AG04450 (cell line): ENCODE results near the gene RNF19B. TPM values are rescaled to one million over a fixed set of nuclear protein-coding genes. Genes with fewer than 3 reads are reported as not detected.

Experiments
- CTCF ChIA-PET: fragments of 300-600, 350-600 bp; formaldehyde crosslinking; extraction: SDS; loops from one replicate; lab custom pipeline; 2022; ENCODE audit warnings: antibody characterized with exemption, inconsistent platforms; lab: Charles Lee
- POLR2A ChIA-PET: fragments of 350-600 bp; formaldehyde crosslinking; extraction: SDS; loops from one replicate; lab custom pipeline; 2021; ENCODE audit warnings: antibody characterized with exemption, inconsistent platforms; lab: Yijun Ruan, JAX
- DNase-seq: peaks from one replicate; pipeline ENCODE4 v3.0.0-alpha.2; 2011; ENCODE audit warnings: low read depth, low spot score
- H3K27ac ChIP-seq: one replicate; pipeline ENCODE4 v1.5.1; 2012; ENCODE audit warnings: low read depth, low read length, control low read depth
- H3K27me3 ChIP-seq: one replicate; pipeline ENCODE4 v1.6.0; 2012; ENCODE audit warnings: low read length; ENCODE audit not compliant: control insufficient read depth, insufficient read depth
- H3K4me3 ChIP-seq: 2 replicates; pipeline ENCODE4 v1.5.1; 2011; ENCODE audit warnings: mild to moderate bottlenecking, low read depth, low read length, control low read depth
- H3K9me3 ChIP-seq: 2 replicates; pipeline ENCODE4 v1.5.1; 2012; ENCODE audit warnings: low read length; ENCODE audit not compliant: control insufficient read depth, insufficient read depth
- polyA plus RNA-seq: library from polyadenylated mRNA; depleted of rRNA; stranded (reverse); fragments of >200 nt; gene quantifications from 2 replicates; pipeline ENCODE4 v1.2.3, GENCODE V29; 2011
- TF ChIP-seq, protein P1 (sequence below): IDR thresholded peaks from 2 replicates; pipeline ENCODE4 v1.5.1; 2011; ENCODE audit warnings: low read depth, low read length, control low read depth, inconsistent platforms

Gene RNF19B
- polyA plus RNA-seq, 1 experiment = 10.1 TPM

DNA sequence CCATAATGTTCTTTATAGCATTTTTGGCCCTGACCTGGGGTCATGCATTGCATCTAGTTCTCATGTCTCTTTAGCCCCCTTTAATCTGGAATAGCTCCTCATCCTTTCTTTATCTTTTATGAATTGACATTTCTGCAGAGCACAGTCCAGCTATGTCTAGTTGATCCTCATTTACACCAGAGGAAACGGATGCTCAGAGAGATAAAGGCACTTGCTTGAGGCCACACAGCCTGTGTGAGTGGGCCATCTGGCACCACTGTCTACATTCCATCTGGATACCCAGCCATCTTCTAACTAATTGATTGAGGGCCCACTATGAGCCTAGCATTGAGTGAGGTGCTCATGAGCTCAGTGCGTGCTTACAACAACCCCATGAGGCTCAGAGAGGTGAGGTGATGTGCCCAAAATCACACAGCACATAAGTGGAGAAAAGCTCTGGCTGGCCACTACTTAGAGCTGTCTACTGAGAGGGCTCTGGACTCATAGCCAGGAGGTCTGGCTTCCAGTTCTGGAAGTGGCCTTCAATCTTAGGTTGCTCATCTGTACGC is 74.8 kb downstream of the RNF19B start:
- H3K9me3 ChIP-seq = peaks cover 3% of the 10 kb centered on the region
- no peak overlapping the region for H3K27ac ChIP-seq
- TF ChIP-seq, protein P1, sequence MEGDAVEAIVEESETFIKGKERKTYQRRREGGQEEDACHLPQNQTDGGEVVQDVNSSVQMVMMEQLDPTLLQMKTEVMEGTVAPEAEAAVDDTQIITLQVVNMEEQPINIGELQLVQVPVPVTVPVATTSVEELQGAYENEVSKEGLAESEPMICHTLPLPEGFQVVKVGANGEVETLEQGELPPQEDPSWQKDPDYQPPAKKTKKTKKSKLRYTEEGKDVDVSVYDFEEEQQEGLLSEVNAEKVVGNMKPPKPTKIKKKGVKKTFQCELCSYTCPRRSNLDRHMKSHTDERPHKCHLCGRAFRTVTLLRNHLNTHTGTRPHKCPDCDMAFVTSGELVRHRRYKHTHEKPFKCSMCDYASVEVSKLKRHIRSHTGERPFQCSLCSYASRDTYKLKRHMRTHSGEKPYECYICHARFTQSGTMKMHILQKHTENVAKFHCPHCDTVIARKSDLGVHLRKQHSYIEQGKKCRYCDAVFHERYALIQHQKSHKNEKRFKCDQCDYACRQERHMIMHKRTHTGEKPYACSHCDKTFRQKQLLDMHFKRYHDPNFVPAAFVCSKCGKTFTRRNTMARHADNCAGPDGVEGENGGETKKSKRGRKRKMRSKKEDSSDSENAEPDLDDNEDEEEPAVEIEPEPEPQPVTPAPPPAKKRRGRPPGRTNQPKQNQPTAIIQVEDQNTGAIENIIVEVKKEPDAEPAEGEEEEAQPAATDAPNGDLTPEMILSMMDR = no peak
- no peak for DNase-seq
- CTCF ChIA-PET = interaction anchor here (0.6 to 5.2 kb wide), 2 partner anchors 14 to 170 kb away, joined by 4 to 31 read pairs; no protein-coding TSS in a partner anchor
- H3K27me3 ChIP-seq = peaks cover 56% of the 10 kb centered on the region
- H3K4me3 ChIP-seq = no peak overlapping the region
- POLR2A ChIA-PET = no interaction called here

DNA sequence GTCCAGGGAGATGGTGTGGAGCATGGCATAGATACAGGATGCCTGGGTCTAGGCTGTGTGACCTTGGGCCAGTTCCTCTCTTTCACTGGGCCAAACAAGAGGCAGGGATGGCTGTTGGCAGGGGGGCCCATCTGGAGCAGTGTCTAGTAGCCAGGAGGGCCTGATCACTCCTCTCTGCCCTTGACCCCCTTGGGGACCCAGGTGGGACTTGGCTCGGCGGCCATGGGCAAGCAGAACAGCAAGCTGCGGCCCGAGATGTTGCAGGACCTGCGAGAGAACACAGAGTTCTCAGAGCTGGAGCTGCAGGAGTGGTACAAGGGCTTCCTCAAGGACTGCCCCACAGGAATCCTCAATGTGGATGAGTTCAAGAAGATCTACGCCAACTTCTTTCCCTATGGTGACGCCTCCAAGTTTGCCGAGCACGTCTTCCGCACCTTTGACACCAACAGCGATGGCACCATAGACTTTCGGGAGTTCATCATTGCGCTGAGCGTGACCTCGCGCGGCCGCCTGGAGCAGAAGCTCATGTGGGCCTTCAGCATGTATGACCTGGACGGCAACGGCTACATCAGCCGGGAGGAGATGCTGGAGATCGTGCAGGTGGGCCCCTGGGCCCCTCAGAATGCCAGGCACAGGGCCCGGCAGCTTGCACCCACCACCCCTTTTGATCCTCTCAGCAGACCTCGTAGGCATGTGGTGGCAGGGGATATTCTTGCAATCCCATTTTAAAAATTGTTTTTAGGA is 75.8 kb downstream of the RNF19B start:
- H3K27ac ChIP-seq = no peak overlapping the region
- TF ChIP-seq, protein P1 = no peak
- peaks cover 3% of the 10 kb centered on the region for H3K9me3 ChIP-seq
- H3K27me3 ChIP-seq = peaks cover 65% of the 10 kb centered on the region
- H3K4me3 ChIP-seq = no peak overlapping the region
- POLR2A ChIA-PET = no interaction called here
- CTCF ChIA-PET = interaction anchor here (1.3 kb wide), 1 partner anchor 16 kb away, joined by 3 read pairs; no protein-coding TSS in a partner anchor
- no peak for DNase-seq

DNA sequence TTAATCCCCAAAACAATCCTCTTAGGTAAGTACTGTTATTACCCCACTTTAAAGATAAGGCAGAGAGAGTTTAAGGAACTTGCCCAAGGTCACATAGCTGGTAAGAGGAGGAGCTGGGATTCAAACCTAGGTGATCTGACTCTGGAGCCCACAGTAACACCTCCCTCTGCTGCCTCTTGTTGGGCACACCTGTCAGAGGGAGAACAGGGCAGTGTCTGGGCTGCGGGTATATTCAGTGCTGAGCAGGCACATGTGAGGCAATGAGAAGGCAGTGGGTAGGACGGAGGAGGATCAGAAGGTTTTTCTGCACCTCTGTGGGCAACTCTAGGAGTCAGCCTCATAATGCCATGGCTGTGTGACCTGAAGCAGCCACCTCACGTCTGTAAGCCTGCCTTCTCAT is 76.5 kb downstream of the RNF19B start:
- peaks cover 3% of the 10 kb centered on the region for H3K9me3 ChIP-seq
- ChIA-PET POLR2A (no interaction called here), CTCF (interaction anchor here (1.3 kb wide), 1 partner anchor 15 kb away, joined by 3 read pairs; no protein-coding TSS in a partner anchor)
- TF ChIP-seq, protein P1 = no peak
- peaks cover 70% of the 10 kb centered on the region for H3K27me3 ChIP-seq
- no peak for DNase-seq
- H3K4me3 ChIP-seq = no peak overlapping the region
- H3K27ac ChIP-seq = no peak overlapping the region

DNA sequence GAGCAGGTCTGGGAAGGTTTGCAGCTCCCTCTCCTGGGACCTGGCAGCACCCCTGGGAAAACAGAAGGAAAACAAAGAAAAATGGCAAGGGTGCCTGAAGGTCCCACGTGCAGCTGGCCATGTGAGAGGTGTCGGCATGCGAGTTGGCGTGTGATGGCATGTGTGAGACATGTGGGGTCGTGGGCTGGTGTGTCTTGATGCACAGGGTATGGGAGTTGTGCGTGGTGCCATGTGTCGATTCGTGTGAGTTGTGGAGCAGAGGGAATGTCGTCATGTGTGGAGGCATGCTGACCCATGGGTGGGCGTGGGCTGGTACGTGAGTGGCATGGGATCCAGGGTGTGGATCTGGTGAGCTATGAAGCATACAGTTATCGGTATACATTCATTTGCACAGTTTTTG is 77.0 kb downstream of the RNF19B start:
- TF ChIP-seq, protein P1 = no peak
- H3K27ac ChIP-seq = no peak overlapping the region
- peaks cover 3% of the 10 kb centered on the region for H3K9me3 ChIP-seq
- peaks cover 68% of the 10 kb centered on the region for H3K27me3 ChIP-seq
- CTCF ChIA-PET = interaction anchor here (1.3 to 1.5 kb wide), 3 partner anchors 15 to 198 kb away, joined by 3 to 4 read pairs (median 4); no protein-coding TSS in a partner anchor
- DNase-seq = no peak
- H3K4me3 ChIP-seq = no peak overlapping the region
- POLR2A ChIA-PET = no interaction called here

DNA sequence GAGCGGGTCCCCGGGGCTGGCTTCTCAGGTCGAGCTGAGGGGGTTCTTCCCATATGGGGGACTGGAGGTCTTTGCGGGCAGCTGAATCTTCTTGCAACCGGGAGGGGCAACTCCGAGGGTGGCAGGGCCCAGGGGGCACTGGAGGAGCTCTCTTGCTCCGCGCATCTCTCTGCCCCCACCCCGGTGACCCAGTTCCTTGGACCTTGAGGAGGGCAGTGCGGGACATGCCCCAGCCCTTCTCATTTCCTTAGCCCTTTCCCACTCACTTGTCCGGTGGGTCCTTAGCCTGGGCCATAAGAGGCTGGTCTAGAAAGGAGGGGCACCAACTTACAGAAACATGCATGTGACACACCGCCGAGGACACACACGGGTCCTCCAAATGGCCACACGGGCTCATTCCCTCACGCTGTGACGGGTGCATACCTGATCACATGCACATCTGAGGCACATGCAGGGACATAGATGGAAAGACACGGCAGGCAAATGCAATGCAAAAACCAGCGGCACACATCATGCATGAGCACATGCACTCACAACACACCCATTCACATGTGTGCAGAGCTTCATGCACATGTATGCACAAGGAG is 77.7 kb downstream of the RNF19B start:
- H3K9me3 ChIP-seq = peaks cover 3% of the 10 kb centered on the region; the same call in 1 of the 2 replicates
- no peak overlapping the region for H3K27ac ChIP-seq
- H3K4me3 ChIP-seq = no peak overlapping the region
- TF ChIP-seq, protein P1 = no peak
- H3K27me3 ChIP-seq = peaks cover 62% of the 10 kb centered on the region
- ChIA-PET CTCF (interaction anchor here (0.5 to 1.9 kb wide), 14 partner anchors 8 to 211 kb away, joined by 3 to 5 read pairs (median 4); no protein-coding TSS in a partner anchor), POLR2A (no interaction called here)
- DNase-seq = no peak
